H1 (cell line): ENCODE data around the gene RAPGEF5.

Experiments used
- E2F6 ChIP-seq: IDR thresholded peaks from 2 replicates; pipeline ENCODE4 v1.6.1; 2012; ENCODE audit warnings: inconsistent platforms
- EP300 ChIP-seq, 2 experiments: IDR thresholded peaks; 1 replicate in 1 of 2; 2 replicates in 1 of 2; pipeline ENCODE4 v1.6.1; 2011 to 2012; ENCODE audit warnings: low read depth in 2 of 2, low read length in 2 of 2, mild to moderate bottlenecking in 2 of 2, borderline replicate concordance in 1 of 2, inconsistent platforms in 1 of 2, moderate library complexity in 1 of 2
- FOSL1 ChIP-seq: IDR thresholded peaks from 2 replicates; pipeline ENCODE4 v1.6.1; 2011; ENCODE audit warnings: mild to moderate bottlenecking, low read depth, low read length, moderate library complexity; ENCODE audit not compliant: insufficient read depth
- GABPA ChIP-seq: IDR thresholded peaks from 2 replicates; pipeline ENCODE4 v1.6.1; 2011; ENCODE audit warnings: mild to moderate bottlenecking, low read length, moderate library complexity, borderline replicate concordance; ENCODE audit not compliant: insufficient read depth
- JUND ChIP-seq: IDR thresholded peaks from 2 replicates; pipeline ENCODE4 v1.6.1; 2011; ENCODE audit warnings: mild to moderate bottlenecking, improper control_type of control experiment, low read length
- MAX ChIP-seq: IDR thresholded peaks from 2 replicates; pipeline ENCODE4 v1.6.1; 2012; ENCODE audit warnings: inconsistent platforms
- PHF8 ChIP-seq: fragments of 200-600 bp; sonication (generic); conservative IDR thresholded peaks from 2 replicates; pipeline ENCODE4 v1.7.1; 2012; ENCODE audit warnings: low read depth, mild to moderate bottlenecking, inconsistent platforms, low read length, moderate library complexity
- POLR2A ChIP-seq, 2 experiments: IDR thresholded peaks; 1 replicate in 1 of 2; 2 replicates in 1 of 2; pipeline ENCODE4 v1.6.1; 2011; ENCODE audit warnings: low read depth in 2 of 2, low read length in 2 of 2, mild to moderate bottlenecking in 2 of 2; ENCODE audit errors: control extremely low read depth in 1 of 2
- RAD21 ChIP-seq, 2 experiments: IDR thresholded peaks in 1 of 2; conservative IDR thresholded peaks in 1 of 2; 2 replicates each; pipeline ENCODE4 v1.6.1; 2011; ENCODE audit warnings: low read depth in 2 of 2, low read length in 2 of 2, improper control_type of control experiment in 1 of 2, inconsistent platforms in 1 of 2, mild to moderate bottlenecking in 1 of 2, moderate library complexity in 1 of 2
- RBBP5 ChIP-seq: IDR thresholded peaks from 2 replicates; pipeline ENCODE4 v1.7.1; 2012; ENCODE audit warnings: low read depth, mild to moderate bottlenecking, inconsistent platforms, low read length, moderate library complexity, borderline replicate concordance
- TBP ChIP-seq: IDR thresholded peaks from 2 replicates; pipeline ENCODE4 v1.6.1; 2011; ENCODE audit warnings: low read depth, low read length, improper control_type of control experiment
- ZNF274 ChIP-seq: IDR thresholded peaks from 2 replicates; pipeline ENCODE4 v1.7.0; 2012; ENCODE audit warnings: low read length, borderline replicate concordance; ENCODE audit errors: extremely low read depth
- TF ChIP-seq, protein P1 (sequence below), 3 experiments: IDR thresholded peaks; 1 replicate in 2 of 3; 2 replicates in 1 of 3; pipeline versions ENCODE4 v1.5.1 to v1.6.1; 2011; ENCODE audit warnings: low read length in 3 of 3, mild to moderate bottlenecking in 3 of 3, inconsistent platforms in 2 of 3, low read depth in 1 of 3, moderate library complexity in 1 of 3; ENCODE audit not compliant: insufficient read depth in 1 of 3; ENCODE audit errors: control extremely low read depth in 1 of 3
- TF ChIP-seq, protein P2 (sequence below): IDR thresholded peaks from 2 replicates; pipeline ENCODE4 v1.6.1; 2011; ENCODE audit warnings: low read length, improper control_type of control experiment

- TF ChIP-seq, protein P1, sequence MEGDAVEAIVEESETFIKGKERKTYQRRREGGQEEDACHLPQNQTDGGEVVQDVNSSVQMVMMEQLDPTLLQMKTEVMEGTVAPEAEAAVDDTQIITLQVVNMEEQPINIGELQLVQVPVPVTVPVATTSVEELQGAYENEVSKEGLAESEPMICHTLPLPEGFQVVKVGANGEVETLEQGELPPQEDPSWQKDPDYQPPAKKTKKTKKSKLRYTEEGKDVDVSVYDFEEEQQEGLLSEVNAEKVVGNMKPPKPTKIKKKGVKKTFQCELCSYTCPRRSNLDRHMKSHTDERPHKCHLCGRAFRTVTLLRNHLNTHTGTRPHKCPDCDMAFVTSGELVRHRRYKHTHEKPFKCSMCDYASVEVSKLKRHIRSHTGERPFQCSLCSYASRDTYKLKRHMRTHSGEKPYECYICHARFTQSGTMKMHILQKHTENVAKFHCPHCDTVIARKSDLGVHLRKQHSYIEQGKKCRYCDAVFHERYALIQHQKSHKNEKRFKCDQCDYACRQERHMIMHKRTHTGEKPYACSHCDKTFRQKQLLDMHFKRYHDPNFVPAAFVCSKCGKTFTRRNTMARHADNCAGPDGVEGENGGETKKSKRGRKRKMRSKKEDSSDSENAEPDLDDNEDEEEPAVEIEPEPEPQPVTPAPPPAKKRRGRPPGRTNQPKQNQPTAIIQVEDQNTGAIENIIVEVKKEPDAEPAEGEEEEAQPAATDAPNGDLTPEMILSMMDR (IDR thresholded peaks at IDR 0.05; ENCODE audit: control extremely low read depth in 1 of 3, insufficient read depth in 1 of 3, low read depth in 1 of 3, low read length in 3 of 3): no peak
- TF ChIP-seq, protein P2, sequence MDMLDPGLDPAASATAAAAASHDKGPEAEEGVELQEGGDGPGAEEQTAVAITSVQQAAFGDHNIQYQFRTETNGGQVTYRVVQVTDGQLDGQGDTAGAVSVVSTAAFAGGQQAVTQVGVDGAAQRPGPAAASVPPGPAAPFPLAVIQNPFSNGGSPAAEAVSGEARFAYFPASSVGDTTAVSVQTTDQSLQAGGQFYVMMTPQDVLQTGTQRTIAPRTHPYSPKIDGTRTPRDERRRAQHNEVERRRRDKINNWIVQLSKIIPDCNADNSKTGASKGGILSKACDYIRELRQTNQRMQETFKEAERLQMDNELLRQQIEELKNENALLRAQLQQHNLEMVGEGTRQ: no peak
- no peak for TF ChIP-seq E2F6
- no peak for TF ChIP-seq FOSL1
- no peak for TF ChIP-seq PHF8
- no peak for TF ChIP-seq EP300 (IDR thresholded peaks at IDR 0.05; ENCODE audit: borderline replicate concordance in 1 of 2, low read depth in 2 of 2, low read length in 2 of 2)
- TF ChIP-seq ZNF274: no peak
- no peak for TF ChIP-seq TBP
- no peak for TF ChIP-seq POLR2A (IDR thresholded peaks at IDR 0.05; ENCODE audit: control extremely low read depth in 1 of 2, low read depth in 2 of 2, low read length in 2 of 2)
- no peak for TF ChIP-seq RBBP5
- no peak for TF ChIP-seq GABPA
- TF ChIP-seq JUND: no peak
- no peak for TF ChIP-seq MAX
- TF ChIP-seq RAD21 (IDR thresholded peaks at IDR 0.05 in 1 of 2, conservative IDR thresholded peaks at IDR 0.05 in 1 of 2; ENCODE audit: low read depth in 2 of 2, low read length in 2 of 2): no peak
Measured at GRCh38 chr7:22275661-22276060, 81.3 kb downstream of the RAPGEF5 start.
